GM19035 (cell line): ENCODE data around the gene MAP2K3.
"Not testable (repeated sequence)": the region's sequence is repeated elsewhere in the genome, so short reads cannot be mapped to it uniquely, and the experiment has no call there.

Experiments
- ATAC-seq: cut with Tn5 transposase; IDR thresholded peaks from one replicate; pipeline ENCODE4 v1.9.1; 2021; ENCODE audit not compliant: unreplicated experiment

MAP2K3 gene

DNA sequence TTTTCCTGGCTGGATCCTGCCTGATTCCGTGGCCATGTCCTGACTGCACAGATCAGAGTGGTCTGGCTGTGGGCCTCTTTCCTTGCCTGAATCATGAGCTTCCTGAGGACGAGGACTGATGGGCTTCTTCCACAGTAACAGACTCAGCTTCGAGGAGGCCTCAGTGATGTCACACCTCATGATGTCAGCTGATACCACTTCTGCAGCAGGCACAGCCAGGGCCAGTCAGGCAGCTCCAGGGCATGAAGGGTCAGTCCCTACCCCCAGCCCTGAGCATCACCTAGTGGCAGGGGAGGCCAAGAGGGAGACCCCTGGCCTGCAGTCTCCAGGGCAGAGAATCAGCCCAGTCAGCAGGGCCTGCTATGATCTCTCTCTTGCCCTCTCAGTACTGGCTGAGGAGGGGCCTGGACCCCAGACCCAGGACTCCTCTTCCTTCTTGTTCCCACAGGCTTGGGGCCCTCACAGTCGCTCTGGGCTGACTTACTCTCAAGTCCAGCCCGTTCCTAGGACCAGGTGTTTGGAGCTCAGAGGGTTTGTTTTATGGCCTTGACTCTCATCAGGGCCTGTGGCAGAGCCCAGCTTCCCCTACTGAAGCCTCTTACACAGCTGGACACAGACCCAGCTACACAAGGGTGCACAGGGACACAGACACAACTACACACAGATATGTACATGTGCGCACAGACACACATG is 65.0 kb downstream of the MAP2K3 start:
- ATAC-seq: not testable (repeated sequence)

DNA sequence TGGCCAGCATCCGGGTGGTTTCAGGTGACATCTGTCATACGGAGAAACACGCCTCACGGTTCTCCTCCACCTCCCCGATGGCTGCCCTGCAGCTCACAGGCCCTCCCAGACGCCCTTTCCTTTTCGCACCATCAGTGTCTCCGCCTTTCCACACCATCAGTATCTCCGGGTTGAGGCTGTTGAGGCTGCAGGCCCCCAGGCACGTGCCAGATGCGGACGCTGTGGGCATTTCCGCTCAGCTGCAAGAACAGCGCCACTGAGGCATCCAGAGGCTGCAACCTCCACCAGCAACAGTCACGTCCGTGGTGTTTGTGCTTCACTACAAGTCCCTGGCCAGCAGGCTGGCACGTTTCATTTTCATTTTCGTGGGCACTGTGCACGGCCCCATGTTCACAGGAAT is 66.0 kb downstream of the MAP2K3 start:
- ATAC-seq: not testable (repeated sequence)

DNA sequence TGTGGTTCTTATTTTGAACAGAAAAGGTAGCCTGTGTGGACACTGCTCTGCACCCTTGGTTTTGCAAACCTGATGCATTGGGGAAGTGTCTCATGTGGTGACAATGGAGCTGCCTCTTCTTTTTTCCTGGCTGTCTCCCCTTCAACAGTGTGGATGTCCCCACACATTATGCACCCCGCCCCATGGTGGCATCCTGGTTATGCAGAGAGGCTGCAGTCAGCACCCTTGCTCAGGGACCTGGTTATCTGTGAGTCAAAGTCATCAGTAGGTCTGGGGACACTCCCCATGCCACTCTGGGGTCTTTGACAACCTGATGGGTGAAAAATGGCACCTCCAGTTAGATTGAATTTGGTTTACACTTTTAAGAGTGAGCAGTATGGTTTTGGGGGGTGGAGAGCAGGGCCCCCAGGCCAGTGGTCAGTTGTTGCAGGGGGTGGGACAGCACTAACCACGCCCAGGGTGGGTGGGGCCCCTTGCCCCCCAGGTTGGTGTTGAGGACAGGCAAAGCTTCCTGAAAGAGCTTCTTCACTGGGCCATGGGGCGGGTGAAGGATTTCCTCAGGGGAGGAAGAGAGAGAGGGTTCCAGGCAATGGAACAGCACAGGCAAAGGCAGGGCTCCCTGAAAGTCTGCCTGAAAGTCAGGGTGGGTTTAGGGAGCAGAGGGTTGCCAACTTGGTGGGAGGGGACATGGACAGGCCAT is 67.0 kb downstream of the MAP2K3 start:
- no peak for ATAC-seq

DNA sequence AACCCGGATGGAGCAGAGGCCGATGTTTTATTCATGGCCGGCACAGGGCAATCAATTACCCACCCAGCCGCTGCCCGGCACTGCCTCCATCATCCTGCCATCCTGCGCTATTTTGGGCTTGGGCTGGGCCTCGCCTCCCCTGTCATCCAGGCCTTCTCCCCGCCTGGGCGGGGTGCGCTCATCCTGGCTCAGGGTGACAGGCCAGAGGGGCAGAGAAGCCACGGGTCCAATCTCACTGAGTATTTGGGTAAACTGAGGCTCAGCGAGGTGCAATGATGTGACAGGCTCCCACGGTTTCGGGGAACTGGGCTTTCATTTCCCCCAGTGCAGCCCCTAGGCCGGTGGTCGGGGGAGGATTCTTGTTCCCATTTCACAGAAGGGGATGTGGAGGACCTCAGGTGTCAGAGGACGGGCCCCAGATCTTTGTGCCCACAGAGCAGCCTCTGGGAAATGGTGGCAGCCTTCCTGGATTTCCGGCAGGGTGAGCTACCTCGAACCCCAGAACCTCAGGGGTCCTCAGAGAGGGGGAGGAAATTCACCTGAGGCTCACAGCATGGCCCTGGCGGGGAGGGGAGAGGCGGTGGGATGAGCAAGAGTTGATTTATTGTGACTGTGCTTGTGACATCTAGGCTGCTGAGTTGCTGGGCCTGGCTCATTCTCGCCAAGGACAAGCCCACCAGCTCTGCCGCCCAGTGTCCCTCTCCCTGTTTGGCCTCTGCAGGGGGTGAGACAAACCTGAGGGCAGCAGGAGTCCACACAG is 67.9 kb downstream of the MAP2K3 start:
- ATAC-seq: no peak

DNA sequence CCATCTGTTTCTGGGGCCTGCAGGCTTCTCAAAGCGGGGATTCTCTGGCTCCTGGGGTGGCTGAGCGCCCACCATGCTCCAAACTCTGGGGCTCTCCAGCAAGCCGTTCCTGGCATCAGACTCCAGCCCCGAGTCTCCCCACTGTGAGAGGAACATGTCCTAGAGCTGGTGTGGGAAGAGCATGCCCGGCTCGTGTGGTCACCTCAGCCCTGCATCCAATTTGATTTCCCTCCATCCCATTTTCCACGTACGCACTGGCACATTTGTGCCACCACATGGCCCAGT is 68.4 kb downstream of the MAP2K3 start:
- ATAC-seq: no peak

DNA sequence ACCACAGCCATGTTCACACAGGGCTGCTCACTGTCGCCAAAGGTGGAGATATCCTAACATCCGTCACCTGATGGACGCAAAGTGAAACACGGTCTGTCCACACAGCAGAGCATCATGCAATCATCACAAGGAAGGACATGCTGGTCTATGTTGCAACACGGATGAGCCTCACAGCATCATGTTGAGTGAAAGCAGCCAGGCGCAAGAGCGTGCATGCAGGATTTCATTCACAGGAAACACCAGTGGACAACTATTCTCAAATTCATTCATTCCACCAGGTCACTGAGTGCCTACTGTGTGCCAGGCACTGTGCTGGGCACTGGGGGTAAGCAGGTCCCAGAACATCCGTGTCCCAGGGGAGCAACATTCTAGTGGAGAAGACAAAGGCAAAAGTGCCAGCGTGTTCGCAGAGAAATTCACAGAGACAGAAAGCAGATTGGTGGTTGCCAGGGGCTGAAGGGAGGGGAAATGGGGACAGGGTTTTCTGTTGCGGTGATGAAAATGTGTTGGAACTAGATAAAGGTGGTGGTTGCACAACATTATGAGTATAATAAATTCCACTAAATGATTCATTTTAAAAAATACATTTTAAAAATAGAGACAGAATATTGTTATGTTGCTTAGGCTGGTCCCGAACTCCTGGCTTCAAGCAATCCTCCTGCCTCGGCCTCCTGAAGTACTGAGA is 69.0 kb downstream of the MAP2K3 start:
- no peak for ATAC-seq

DNA sequence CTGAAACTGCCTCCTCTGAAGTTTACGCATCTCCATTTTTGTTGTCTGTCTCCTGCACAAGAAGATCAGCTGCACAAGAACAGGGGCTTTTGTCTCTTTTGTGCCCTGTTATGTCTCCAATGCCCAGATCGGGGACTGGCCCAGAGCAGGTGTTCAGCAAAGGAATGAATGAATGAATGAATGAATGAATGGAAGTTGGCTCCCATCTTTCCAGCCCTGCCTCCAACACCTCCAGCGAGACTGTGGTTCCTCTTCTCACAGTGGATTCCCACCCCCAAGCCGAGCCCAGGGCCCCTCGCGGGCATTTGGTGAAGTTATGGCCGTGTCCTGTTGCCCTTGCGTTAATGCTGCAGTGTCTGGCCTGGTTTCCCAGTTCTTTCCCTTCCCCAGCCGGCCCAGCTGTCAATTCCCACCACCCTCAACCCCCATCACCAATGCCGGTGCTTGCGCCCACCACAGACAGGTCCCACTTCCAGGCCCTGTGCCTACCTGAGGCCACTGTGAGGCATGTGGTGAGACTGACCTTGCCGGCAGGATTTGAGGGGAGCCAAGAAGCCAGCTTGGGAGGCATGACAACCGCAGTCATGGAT is 70.4 kb downstream of the MAP2K3 start:
- no peak for ATAC-seq

DNA sequence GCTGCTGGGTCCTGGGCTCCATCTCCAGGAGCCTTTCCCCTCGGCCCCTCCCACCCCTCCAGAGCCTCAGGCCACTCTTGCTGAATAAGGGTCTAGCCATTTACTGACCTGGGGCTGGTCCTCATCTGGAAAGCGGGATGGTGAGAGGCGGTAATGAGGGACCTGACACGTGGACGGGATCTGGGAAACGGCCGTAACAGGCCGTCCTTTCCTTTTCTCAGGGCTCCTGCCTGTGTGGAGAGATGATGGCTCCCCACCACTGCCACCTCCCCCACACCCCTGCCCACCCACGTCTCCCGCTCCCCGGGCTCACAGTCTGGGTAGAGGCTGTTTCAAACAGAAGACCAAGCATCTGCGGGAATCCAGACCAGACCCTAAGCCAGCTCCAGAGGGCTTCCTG is 71.1 kb downstream of the MAP2K3 start:
- no peak for ATAC-seq

DNA sequence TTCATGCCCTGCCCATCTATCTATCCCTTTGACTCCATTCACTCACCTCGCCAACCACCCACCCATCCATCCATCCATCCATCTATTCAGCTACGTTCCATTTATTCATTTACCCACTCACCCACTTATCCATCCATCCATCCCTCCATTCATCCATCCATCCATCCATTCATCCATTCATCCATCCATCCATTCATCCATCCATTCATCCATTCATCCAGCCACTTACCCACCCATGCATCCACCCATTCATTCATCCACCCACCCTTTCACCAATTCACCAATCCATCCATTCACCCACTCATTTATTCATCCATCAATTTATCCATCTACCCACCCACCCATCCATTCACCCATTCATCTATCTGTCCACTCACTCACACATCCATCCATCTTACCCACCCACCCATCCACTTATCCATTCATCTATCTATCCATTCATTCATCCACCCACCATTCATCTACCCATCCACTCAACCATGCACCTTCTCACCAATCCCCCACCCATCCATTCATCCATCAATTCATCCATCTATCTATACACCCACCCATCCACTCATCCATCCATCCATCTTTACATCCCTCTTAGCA is 72.1 kb downstream of the MAP2K3 start:
- ATAC-seq: no peak

DNA sequence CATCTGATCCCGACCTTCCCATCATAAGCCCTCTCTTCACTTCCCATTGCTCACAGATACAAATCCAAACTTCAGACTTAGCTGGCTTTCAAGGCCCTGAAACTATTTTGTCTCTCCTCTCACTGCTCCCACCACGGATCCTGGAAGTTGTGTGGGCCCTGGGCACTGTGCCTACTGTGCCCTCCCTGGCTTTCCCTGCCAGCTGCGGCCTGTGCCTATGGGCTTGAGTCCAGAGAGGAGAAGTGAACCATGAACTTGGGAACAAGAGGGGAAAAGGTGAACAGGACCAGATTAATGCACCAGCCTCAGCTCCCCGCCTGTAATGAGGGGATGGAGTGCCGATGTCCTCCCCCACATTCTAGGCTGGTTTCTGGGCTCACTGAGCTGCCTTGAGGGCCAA is 72.8 kb downstream of the MAP2K3 start:
- ATAC-seq: no peak

DNA sequence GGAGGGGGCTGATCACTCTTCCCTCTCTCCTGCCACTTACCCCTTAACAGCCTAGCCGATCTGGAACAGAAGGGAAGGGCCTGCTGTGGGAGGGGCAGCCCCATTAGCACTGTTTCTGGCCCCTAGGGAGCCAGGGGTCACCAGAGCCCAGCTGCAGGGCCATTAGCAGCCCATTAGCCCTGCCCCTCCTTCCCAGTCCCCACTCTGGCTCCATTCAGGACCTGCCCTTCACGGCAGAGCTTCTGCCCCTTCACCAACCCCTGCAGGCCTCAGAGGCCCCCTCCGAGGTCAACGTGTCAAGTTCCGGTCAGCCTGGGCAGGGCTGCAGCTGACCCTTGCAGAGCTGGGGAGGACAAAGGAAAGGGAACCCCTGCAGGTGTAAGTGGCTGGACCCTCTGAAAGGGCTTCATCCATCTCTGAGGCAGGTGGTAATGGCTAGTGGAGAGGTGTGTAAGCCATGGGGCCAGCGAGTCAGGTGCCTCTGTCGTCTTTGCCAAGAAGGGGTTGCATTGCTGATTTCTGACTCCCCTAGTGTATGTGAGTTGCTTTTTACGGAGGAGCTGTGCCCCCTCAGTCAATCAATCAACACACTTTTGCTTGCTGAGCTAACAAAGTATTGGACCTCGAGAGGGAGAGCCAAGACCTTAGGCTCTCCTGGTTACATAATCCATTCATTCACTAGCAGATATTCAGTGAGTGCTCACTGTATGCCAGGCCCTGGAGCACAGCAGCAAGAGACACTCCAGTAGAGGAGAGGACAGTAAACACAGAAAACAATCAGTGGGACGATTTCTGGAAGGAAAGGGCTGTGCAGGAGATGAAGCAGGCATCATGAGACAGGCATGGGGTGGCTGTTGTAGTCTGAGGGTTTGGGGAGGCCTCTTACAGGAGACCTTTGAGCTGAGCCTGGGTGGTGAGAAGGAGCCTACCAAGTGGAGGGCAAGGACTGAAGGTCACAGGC is 73.5 kb downstream of the MAP2K3 start:
- no peak for ATAC-seq

DNA sequence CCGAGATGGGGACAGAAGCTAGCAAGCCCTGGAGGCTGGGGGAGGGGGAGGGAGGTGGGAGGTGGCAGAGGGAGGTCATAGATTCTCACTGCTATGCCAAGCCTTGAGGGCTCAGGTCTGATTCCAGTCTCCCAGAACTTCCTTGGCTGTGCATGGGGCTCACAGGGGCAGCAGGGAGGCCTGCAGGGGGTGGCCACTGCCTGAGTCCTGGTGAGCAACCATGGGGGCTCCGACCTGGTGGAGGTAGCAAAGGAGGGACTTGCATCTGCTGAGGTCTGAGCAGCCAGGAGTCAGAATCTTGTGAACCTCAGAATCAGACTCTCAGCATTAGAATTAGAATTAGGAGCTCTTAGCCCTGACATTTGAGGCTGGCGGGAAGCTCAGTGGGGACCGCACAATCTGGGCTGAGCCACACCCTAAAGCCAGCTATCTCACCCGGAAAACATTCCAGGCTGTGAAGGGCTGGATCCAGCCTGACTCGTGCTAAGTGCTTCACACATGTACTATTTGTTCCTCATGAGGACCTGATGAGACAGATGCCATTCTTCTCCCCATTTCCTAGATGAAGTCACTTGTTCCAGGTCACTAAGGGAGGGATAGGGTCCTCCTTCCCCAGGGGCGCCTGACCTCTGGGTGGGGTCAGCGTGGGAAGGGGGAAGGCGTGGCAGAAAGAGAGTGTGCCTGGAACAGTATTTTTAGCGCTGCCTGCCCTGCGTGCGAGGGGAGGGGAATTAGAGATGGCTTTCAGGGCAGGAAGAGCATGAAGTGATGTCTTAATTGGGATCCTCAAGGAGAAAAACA is 74.4 kb downstream of the MAP2K3 start:
- no peak for ATAC-seq

DNA sequence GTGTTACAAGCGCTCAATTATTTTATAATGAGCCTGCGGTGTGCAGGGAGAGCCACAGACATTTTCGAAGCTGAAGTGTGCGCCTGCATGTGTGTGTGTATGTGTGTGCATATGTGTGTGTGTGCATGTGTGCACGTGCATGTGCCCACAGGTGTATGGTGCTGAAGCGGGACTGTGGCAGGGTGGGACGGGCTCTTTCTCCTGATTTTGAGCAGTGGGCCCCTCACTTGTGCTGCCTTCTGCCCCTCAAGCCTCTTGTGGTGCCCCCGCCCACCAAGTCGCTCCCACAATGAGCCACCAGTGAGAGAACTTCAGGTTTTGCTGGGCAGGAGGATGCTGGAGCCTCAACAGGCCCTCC is 75.0 kb downstream of the MAP2K3 start:
- ATAC-seq: no peak

DNA sequence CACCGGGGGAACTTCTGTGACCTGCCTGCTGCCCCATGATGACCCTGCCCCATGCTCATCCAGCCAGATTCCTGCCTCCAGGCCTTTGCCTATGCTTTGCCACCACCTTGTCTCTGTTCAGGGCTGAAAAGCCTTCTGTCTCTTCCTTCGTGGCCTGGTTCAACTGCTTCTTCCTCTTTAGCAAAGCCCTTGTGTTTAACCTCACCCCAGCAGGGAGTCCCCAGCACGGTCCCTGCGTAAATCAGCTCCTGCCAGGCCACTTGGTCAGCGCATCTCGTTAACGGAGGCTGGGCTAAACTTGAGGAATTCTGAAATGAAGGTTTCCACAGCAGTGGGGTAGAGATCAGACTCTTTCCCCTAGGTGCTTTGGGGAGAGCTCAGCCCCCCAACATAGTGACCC is 75.5 kb downstream of the MAP2K3 start:
- ATAC-seq: no peak

DNA sequence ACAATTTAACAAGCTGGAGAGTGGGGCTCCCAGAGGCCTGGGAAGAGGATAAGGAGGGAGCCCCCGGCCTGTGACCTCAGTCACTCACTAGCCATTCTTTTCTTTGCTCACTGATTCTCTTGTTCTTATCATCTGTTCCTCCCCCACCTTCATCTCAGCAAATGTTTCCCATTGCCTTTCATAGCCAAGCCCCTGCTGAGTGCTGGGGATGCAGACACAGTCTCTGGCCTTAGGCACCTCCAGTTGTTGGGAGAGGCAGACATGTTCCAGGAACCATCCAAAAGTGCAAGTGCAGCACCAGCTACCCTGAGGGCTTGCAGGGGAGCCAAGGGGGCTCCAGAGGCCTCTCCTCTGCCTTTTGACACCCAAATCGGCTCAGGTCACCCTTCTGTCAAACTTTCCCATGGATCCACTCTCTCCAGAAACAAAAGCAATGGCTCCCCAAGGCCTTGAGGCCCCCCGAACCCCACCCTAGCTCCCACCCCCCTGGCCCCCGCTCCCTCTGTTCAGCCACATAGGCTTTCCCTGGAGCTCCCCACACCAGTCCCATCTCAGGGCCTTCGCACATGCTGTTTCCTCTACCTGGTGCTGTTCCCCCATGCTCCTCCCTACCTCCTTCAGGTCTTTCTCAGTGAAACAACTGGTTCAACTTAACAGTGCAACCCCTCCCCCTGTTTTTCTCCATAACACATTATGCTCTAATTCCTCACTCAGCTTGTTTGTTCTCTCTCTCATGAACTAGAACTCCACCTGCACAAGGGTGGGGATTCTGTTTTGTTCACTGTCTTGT is 76.7 kb downstream of the MAP2K3 start:
- no peak for ATAC-seq

DNA sequence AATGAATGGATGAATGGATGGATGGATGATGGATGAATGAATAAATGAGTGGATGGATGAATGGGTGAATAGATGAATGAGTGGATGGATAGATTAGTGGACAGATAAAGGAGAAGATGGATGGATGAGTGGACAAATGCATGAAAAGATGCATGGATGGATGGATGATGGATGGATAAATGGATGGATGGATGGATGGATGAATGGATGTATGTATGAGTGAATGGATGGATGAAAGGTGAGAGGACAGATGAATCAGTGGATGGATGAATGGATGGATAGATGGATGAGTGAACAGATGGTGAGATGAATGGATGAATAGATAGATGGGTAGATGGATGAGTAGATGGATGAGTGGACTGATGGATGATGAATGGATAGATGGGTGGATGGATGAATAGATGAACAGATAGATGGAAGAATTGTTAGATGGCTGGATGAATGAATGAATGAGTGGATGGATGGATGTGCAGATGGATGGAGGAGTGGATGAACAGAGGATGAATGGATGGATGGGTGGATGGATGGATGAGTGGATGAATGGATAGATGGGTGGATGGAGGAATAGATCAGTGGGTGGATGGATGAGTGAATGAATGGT is 77.9 kb downstream of the MAP2K3 start:
- ATAC-seq: no peak

DNA sequence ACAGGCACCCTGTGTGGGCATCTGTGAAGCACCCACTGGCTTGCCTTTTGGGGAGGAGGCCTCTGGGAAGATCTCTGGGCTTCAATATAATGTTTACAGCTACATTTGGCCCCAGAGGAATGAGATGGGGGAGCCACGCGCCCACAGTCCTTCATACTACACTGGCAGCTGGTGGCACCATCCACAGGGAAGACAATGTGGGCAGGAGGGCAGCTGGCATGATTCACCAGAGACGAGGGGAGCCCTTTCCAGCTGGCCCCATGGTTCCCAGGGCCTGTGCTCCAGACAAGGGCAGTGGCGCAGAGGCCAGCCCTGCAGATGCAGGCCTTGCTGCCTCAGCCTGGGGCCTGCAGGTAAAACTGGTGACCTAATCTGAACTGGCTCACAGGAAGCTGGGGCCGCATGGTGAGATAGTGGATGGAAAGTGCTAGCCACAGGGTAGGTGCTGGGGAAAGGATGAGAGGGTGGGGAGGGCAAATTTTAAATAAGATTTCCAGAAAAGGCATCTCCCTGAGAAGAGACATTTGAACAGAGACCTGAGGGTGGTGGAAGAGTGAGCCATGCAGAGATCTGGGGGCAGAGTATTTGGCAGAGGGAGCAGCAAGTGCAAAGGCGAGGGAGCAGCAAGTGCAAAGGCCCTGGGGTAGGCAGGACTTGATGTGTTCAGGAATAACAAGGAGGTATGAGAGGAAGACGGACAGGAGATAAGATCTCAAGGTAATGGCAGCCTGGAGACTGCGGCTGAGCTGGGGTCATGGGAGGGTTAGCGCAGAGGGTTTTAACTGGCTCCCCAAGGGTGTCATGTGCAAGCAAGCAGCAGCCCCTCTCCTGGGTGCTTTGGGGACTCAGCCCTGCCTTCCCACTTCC is 79.5 kb downstream of the MAP2K3 start:
- no peak for ATAC-seq
